Measurements from ENCODE around the gene MEOX1.
"Not testable (repeated sequence)": the region's sequence is repeated elsewhere in the genome, so short reads cannot be mapped to it uniquely, and the experiment has no call there.

Gene MEOX1

GRCh38 chr17:43661699-43662412, at the start of gene MEOX1:
TSS of gene MEOX1 (minus strand) at chr17:43661922. CDS start at chr17:43661534, 388 bp downstream.
- DNase-seq: peak; percentile 69

GRCh38 chr17:43710101-43710500, 48.4 kb upstream of the MEOX1 start:
- DNase-seq: no peak

GRCh38 chr17:43709210-43709609, 47.5 kb upstream of the MEOX1 start:
- no peak for DNase-seq

- no peak for DNase-seq
Observed at GRCh38 chr17:43707184-43707583, 45.5 kb upstream of the MEOX1 start.

GRCh38 chr17:43706235-43706634, 44.5 kb upstream of the MEOX1 start:
- no peak for DNase-seq

- DNase-seq: no peak
Observed at GRCh38 chr17:43703630-43704029, 41.9 kb upstream of the MEOX1 start.

GRCh38 chr17:43702637-43703036, 40.9 kb upstream of the MEOX1 start:
- DNase-seq: no peak

- DNase-seq: no peak
Observed at GRCh38 chr17:43701318-43701743, 39.6 kb upstream of the MEOX1 start.

GRCh38 chr17:43699438-43699756, 37.7 kb upstream of the MEOX1 start:
- no peak for DNase-seq

GRCh38 chr17:43698678-43699437, 37.1 kb upstream of the MEOX1 start:
- DNase-seq: no peak

GRCh38 chr17:43697937-43698336, 36.2 kb upstream of the MEOX1 start:
- no peak for DNase-seq

- DNase-seq: no peak
Observed at GRCh38 chr17:43696891-43697290, 35.2 kb upstream of the MEOX1 start.

GRCh38 chr17:43695970-43696865, 34.5 kb upstream of the MEOX1 start:
- DNase-seq: no peak

GRCh38 chr17:43694081-43694870, 32.6 kb upstream of the MEOX1 start:
- peak; percentile 72 for DNase-seq

- DNase-seq: no peak
Observed at GRCh38 chr17:43691317-43691693, 29.6 kb upstream of the MEOX1 start.

GRCh38 chr17:43690624-43691316, 29.0 kb upstream of the MEOX1 start:
- no peak for DNase-seq

- no peak for DNase-seq
Observed at GRCh38 chr17:43689814-43690213, 28.1 kb upstream of the MEOX1 start.

- DNase-seq: no peak
Observed at GRCh38 chr17:43689131-43689530, 27.4 kb upstream of the MEOX1 start.

- not testable (repeated sequence) for DNase-seq
Observed at GRCh38 chr17:43686957-43687356, 25.2 kb upstream of the MEOX1 start.

- no peak for DNase-seq
Observed at GRCh38 chr17:43683928-43684653, 22.4 kb upstream of the MEOX1 start.

GRCh38 chr17:43680461-43680860, 18.7 kb upstream of the MEOX1 start:
- no peak for DNase-seq

Data from HCEC 1CT (cell line).